Endothelial cell of umbilical vein (primary cell): ENCODE results near the gene PRKCZ. TPM values are rescaled to one million over a fixed set of nuclear protein-coding genes. Genes with fewer than 3 reads are reported as not detected.

ENCODE experiments used
- BruUV-seq: library from RNA; stranded (reverse); fragments of 400-500 nt; replicated peaks from 2 replicates; lab custom pipeline; 2021; lab: Mats Ljungman, UMichigan
- CTCF ChIA-PET: fragments of 300-600, 350-600 bp; sonication (Branson Sonifier 250); formaldehyde crosslinking; loops from one replicate; lab custom pipeline; 2021; ENCODE audit warnings: antibody characterized with exemption, inconsistent platforms; lab: Charles Lee
- POLR2A ChIA-PET: fragments of 300-600, 350-600 bp; sonication (Branson Sonifier 250); formaldehyde crosslinking; loops from one replicate; lab custom pipeline; 2021; ENCODE audit warnings: antibody characterized with exemption, inconsistent platforms; lab: Charles Lee
- DNase-seq: peaks from one replicate; pipeline ENCODE4 v3.0.0-alpha.2; 2011; ENCODE audit warnings: low read depth, low spot score
- FAIRE-seq: peaks from 2 replicates; lab custom pipeline; 2011; peaks lifted over from hg19 to GRCh38; lab: Jason Lieb, UNC
- H2AFZ ChIP-seq: 2 replicates; pipeline ENCODE4 v1.6.0; 2012; ENCODE audit warnings: low read depth, low read length, control low read depth, inconsistent platforms
- H3K27ac ChIP-seq: 2 replicates; pipeline ENCODE4 v1.5.1; 2011; ENCODE audit warnings: low read depth, mild to moderate bottlenecking, control low read depth, low read length, moderate library complexity; ENCODE audit not compliant: insufficient read depth
- H3K27me3 ChIP-seq, 2 experiments: 2 replicates each; pipeline versions ENCODE4 v1.6.0 to v1.6.1; 2011; ENCODE audit warnings: low read length in 2 of 2, mixed read lengths in 1 of 2; ENCODE audit not compliant: control insufficient read depth in 2 of 2, insufficient read depth in 2 of 2
- H3K36me3 ChIP-seq, 2 experiments: 2 replicates in 1 of 2; 3 replicates in 1 of 2; pipeline ENCODE4 v1.5.1; 2011; ENCODE audit warnings: low read length in 2 of 2, mild to moderate bottlenecking in 1 of 2, moderate library complexity in 1 of 2; ENCODE audit not compliant: control insufficient read depth in 2 of 2, insufficient read depth in 2 of 2; ENCODE audit errors: extremely low read depth in 1 of 2
- H3K4me1 ChIP-seq: 3 replicates; pipeline ENCODE4 v1.5.1; 2011; ENCODE audit warnings: mild to moderate bottlenecking, low read length; ENCODE audit not compliant: control insufficient read depth, insufficient read depth; ENCODE audit errors: extremely low read depth
- H3K4me2 ChIP-seq: 2 replicates; pipeline ENCODE4 v1.6.1; 2011; ENCODE audit warnings: low read length, control low read depth, mixed read lengths; ENCODE audit not compliant: insufficient read depth
- H3K4me3 ChIP-seq, 3 experiments: fragments of 200-600 bp in 1 of 3; sonication (generic), shearing (Covaris generic) in 1 of 3; replicated peaks in 1 of 3; 2 replicates each; pipeline ENCODE4 v1.5.1; 2011 to 2016; ENCODE audit warnings: control low read depth in 3 of 3, low read length in 3 of 3, mild to moderate bottlenecking in 2 of 3, inconsistent platforms in 1 of 3, low read depth in 1 of 3, moderate library complexity in 1 of 3; ENCODE audit not compliant: insufficient read depth in 1 of 3
- H3K79me2 ChIP-seq: 2 replicates; pipeline ENCODE4 v1.6.0; 2012; ENCODE audit warnings: low read length, inconsistent platforms; ENCODE audit not compliant: control insufficient read depth, insufficient read depth
- H3K9ac ChIP-seq: replicated peaks from 2 replicates; pipeline ENCODE3; 2011; ENCODE audit warnings: low read length, control low read depth; ENCODE audit not compliant: insufficient read depth; ENCODE audit errors: extremely low read depth
- H3K9me1 ChIP-seq: replicated peaks from 3 replicates; pipeline ENCODE4 v1.6.0; 2011; ENCODE audit warnings: mild to moderate bottlenecking, low read length; ENCODE audit not compliant: control insufficient read depth, insufficient read depth; ENCODE audit errors: extremely low read depth
- H3K9me3 ChIP-seq: replicated peaks from 2 replicates; pipeline ENCODE4 v1.5.1; 2012; ENCODE audit warnings: low read length, inconsistent platforms; ENCODE audit not compliant: control insufficient read depth, insufficient read depth
- H4K20me1 ChIP-seq: replicated peaks from 2 replicates; pipeline ENCODE3; 2011; ENCODE audit warnings: mild to moderate bottlenecking, low read length; ENCODE audit not compliant: control insufficient read depth, insufficient read depth; ENCODE audit errors: extremely low read depth
- CTCF ChIP-seq, 2 donors: IDR thresholded peaks; 1 replicate in 1 of 2; 2 replicates in 1 of 2; pipeline ENCODE4 v1.5.1; 2011; ENCODE audit warnings: low read length in 2 of 2, mild to moderate bottlenecking in 2 of 2, moderate library complexity in 2 of 2, control low read depth in 1 of 2, inconsistent platforms in 1 of 2, low read depth in 1 of 2; ENCODE audit not compliant: insufficient read depth in 1 of 2; ENCODE audit errors: extremely low read depth in 1 of 2
- EZH2 ChIP-seq: IDR thresholded peaks from 2 replicates; pipeline ENCODE4 v1.6.1; 2012; ENCODE audit warnings: borderline replicate concordance, low read depth, mild to moderate bottlenecking, moderate library complexity, low read length, inconsistent platforms; ENCODE audit not compliant: severe bottlenecking
- FOS ChIP-seq: IDR thresholded peaks from 2 replicates; pipeline ENCODE4 v1.6.1; 2011; ENCODE audit warnings: mild to moderate bottlenecking, low read length, moderate library complexity, borderline replicate concordance; ENCODE audit not compliant: insufficient read depth
- GATA2 ChIP-seq: IDR thresholded peaks from 2 replicates; pipeline ENCODE4 v1.7.0; 2011; ENCODE audit warnings: low read depth, mild to moderate bottlenecking, moderate library complexity, mixed read lengths, low read length; ENCODE audit not compliant: insufficient read length, insufficient read depth
- JUN ChIP-seq: IDR thresholded peaks from 2 replicates; pipeline ENCODE4 v1.6.1; 2011; ENCODE audit warnings: borderline replicate concordance, low read depth; ENCODE audit not compliant: insufficient read length, insufficient read depth
- MAX ChIP-seq: IDR thresholded peaks from 2 replicates; pipeline ENCODE4 v1.6.1; 2011; ENCODE audit not compliant: insufficient read depth, insufficient read length
- MYC ChIP-seq: IDR thresholded peaks from one replicate; pipeline ENCODE4 v1.6.1; 2011; ENCODE audit warnings: mild to moderate bottlenecking, low read depth, low read length
- POLR2A ChIP-seq: IDR thresholded peaks from 2 replicates; pipeline ENCODE4 v1.6.1; 2012; ENCODE audit warnings: low read depth, mild to moderate bottlenecking, control low read depth, low read length
- POLR2AphosphoS5 ChIP-seq: IDR thresholded peaks from 2 replicates; pipeline ENCODE4 v1.6.1; 2012; ENCODE audit warnings: low read depth, mild to moderate bottlenecking, control low read depth, low read length, moderate library complexity; ENCODE audit not compliant: insufficient read depth
- dilution Hi-C: fragments of 300-500 bp; cut with MboI; formaldehyde crosslinking; loops from one replicate; pipeline ENCODE4 v1.15.0; 2019; ENCODE audit warnings: low sequenced_read_pairs; ENCODE audit not compliant: extremely low pct_ligation_motif_present
- intact Hi-C: fragments of 100-400 bp; cut with micrococcal nuclease; formaldehyde crosslinking; loops from one replicate; pipeline ENCODE4 v1.10.0; 2022
- polyA plus RNA-seq, 4 experiments: library from polyadenylated mRNA; depleted of rRNA in 3 of 4; stranded (reverse) in 3 of 4; unstranded in 1 of 4; fragments of >200 nt; gene quantifications; 2 replicates each; pipeline versions ENCODE4 v1.2.1 to v1.2.3, GENCODE V29; 2011 to 2012; ENCODE audit warnings: missing spikeins in 1 of 4
- total RNA-seq: library from RNA; stranded (reverse); gene quantifications from 2 replicates; pipeline ENCODE4 v1.2.3, GENCODE V29; 2021

PRKCZ gene
- total and polyA plus RNA-seq, 2 donors (not counting 3 experiments of a cell fraction or from before 2014, with no cell fraction given) = 0.22 to 1.7 TPM

GRCh38 chr1:2200308-2200943 lies 150.2 kb downstream of the PRKCZ start:
- Histone ChIP-seq H3K4me3 (no peak overlapping the region), H3K36me3 (no peaks in the 10 kb centered on the region), H3K27ac (no peak overlapping the region), H3K79me2 (no peaks in the 10 kb centered on the region), H4K20me1 (no peaks in the 10 kb centered on the region), H3K4me1 (peaks cover 12% of the 10 kb centered on the region), H3K27me3 (no peaks in the 10 kb centered on the region), H3K4me2 (no peak overlapping the region), H3K9me3 (no peaks in the 10 kb centered on the region), H2AFZ (no peak overlapping the region), H3K9ac (no peak overlapping the region), H3K9me1 (no peaks in the 10 kb centered on the region)
- dilution Hi-C loops = no loop called here
- ChIA-PET CTCF (interaction anchor here (1.1 to 12.3 kb wide), 5 partner anchors 18 to 188 kb away, joined by 3 to 631 read pairs (median 5); no protein-coding TSS in a partner anchor), POLR2A (interaction anchor here (1.7 kb wide), 1 partner anchor 181 kb away, joined by 9 read pairs; no protein-coding TSS in a partner anchor)
- DNase-seq (no peak), FAIRE-seq (no peak)
- intact Hi-C loops = no loop called here
- TF ChIP-seq EZH2 (no peak), CTCF (IDR thresholded peaks at IDR 0.05; ENCODE audit: extremely low read depth in 1 of 2, insufficient read depth in 1 of 2, low read depth in 1 of 2, low read length in 2 of 2) (no peak), POLR2AphosphoS5 (no peak), POLR2A (no peak), JUN (no peak), MAX (no peak), GATA2 (no peak), FOS (no peak), MYC (no peak)
- BruUV-seq = no TSS peak
